Measurements from ENCODE around the gene VWC2. TPM values are rescaled to one million over a fixed set of nuclear protein-coding genes. Genes with fewer than 3 reads are reported as not detected.

Gene VWC2
- total RNA-seq, 1 donor: not detected

DNA sequence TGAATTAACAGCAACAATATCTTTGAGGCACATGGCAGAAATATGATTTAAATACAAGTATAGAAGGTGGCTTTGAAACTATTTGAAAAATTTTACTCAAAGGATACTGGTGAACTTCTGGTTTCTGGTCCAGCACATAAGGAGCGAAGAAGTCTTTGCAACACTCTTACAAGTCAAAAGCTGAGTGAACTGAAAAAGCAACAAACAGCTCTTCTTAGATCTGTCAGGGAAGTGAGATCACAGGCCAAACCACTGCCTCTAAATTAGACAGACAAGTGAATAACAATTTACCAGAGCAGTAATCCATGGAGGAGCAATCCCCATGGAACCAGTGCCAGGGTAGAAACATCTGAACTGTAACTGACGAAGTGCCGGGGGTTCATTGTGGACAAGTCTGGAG, 9.6 kb upstream of the VWC2 start:
- no peaks in the 10 kb centered on the region for H3K9me3 ChIP-seq (ENCODE audit: low read depth, low read length)
- no peaks in the 10 kb centered on the region for H3K27me3 ChIP-seq (ENCODE audit: insufficient read depth, low read length)
- no peaks in the 10 kb centered on the region for H3K36me3 ChIP-seq (ENCODE audit: insufficient read depth, low read length)
- no peak overlapping the region for H3K4me3 ChIP-seq (ENCODE audit: insufficient read depth, low read length)
- TF ChIP-seq, protein P1, sequence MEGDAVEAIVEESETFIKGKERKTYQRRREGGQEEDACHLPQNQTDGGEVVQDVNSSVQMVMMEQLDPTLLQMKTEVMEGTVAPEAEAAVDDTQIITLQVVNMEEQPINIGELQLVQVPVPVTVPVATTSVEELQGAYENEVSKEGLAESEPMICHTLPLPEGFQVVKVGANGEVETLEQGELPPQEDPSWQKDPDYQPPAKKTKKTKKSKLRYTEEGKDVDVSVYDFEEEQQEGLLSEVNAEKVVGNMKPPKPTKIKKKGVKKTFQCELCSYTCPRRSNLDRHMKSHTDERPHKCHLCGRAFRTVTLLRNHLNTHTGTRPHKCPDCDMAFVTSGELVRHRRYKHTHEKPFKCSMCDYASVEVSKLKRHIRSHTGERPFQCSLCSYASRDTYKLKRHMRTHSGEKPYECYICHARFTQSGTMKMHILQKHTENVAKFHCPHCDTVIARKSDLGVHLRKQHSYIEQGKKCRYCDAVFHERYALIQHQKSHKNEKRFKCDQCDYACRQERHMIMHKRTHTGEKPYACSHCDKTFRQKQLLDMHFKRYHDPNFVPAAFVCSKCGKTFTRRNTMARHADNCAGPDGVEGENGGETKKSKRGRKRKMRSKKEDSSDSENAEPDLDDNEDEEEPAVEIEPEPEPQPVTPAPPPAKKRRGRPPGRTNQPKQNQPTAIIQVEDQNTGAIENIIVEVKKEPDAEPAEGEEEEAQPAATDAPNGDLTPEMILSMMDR (IDR thresholded peaks at IDR 0.05; ENCODE audit: extremely low read depth, low read depth, low read length): no peak
- no peak overlapping the region for H3K4me2 ChIP-seq (ENCODE audit: insufficient read depth, low read length)
- H3K27ac ChIP-seq (ENCODE audit: low read depth, low read length): no peak overlapping the region
- DNase-seq (ENCODE audit: insufficient read length, low spot score, missing footprints): no peak
- H2AFZ ChIP-seq (ENCODE audit: low read length): no peak overlapping the region
- H3K4me1 ChIP-seq (ENCODE audit: insufficient read depth, low read length): no peaks in the 10 kb centered on the region
- no peaks in the 10 kb centered on the region for H4K20me1 ChIP-seq (ENCODE audit: insufficient read depth, low read length)
- no peaks in the 10 kb centered on the region for H3K79me2 ChIP-seq (ENCODE audit: insufficient read depth, low read length)

DNA sequence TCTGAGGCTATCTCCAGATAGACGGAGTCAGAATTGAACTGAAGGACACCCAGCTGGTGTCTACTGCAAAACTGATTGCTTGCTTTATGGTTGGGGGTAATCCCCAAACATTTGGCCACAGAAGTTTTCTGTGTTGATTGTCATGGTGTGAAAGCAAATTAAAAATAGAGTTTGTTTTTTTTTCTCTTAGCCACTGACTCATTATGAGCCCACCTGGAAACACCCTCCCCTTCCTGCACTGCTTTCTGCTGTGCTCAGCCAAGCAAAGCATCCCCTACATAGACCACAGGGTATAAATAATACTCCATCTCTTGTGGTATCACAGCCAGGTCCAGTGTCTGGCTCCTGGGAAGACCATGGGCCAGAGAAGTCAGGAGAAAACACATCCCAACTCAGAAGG, 6.5 kb upstream of the VWC2 start:
- no peak overlapping the region for H3K4me2 ChIP-seq (ENCODE audit: insufficient read depth, low read length)
- no peak overlapping the region for H3K4me3 ChIP-seq (ENCODE audit: insufficient read depth, low read length)
- H3K4me1 ChIP-seq (ENCODE audit: insufficient read depth, low read length): no peaks in the 10 kb centered on the region
- no peaks in the 10 kb centered on the region for H3K36me3 ChIP-seq (ENCODE audit: insufficient read depth, low read length)
- no peaks in the 10 kb centered on the region for H3K79me2 ChIP-seq (ENCODE audit: insufficient read depth, low read length)
- no peak overlapping the region for H3K27ac ChIP-seq (ENCODE audit: low read depth, low read length)
- DNase-seq (ENCODE audit: insufficient read length, low spot score, missing footprints): no peak
- TF ChIP-seq, protein P1 (IDR thresholded peaks at IDR 0.05; ENCODE audit: extremely low read depth, low read depth, low read length): no peak
- H4K20me1 ChIP-seq (ENCODE audit: insufficient read depth, low read length): no peaks in the 10 kb centered on the region
- no peaks in the 10 kb centered on the region for H3K9me3 ChIP-seq (ENCODE audit: low read depth, low read length)
- no peak overlapping the region for H2AFZ ChIP-seq (ENCODE audit: low read length)
- no peaks in the 10 kb centered on the region for H3K27me3 ChIP-seq (ENCODE audit: insufficient read depth, low read length)

DNA sequence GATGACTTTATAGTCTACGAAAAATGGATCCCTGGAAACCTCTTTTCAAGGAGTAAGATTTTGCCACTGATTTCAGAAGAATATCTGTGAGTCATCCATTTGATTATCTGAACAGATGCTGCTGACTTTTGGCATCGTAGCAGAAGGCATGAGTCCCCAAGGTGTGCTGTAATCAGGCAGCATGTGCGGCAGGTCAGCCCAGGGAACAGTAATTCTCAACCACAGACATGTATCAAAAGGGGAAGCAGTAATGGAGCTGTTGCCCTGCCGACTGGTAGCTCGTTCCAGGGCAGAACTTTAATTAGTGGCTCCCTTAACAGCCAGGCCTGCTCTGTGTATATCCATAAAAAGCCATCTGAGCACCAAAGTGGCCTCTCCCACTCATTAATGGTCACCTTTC, 5.7 kb upstream of the VWC2 start:
- DNase-seq (ENCODE audit: insufficient read length, low spot score, missing footprints): no peak
- Histone ChIP-seq H3K9me3 (ENCODE audit: low read depth, low read length) (no peaks in the 10 kb centered on the region), H3K4me2 (ENCODE audit: insufficient read depth, low read length) (no peak overlapping the region), H2AFZ (ENCODE audit: low read length) (no peak overlapping the region), H3K4me1 (ENCODE audit: insufficient read depth, low read length) (no peaks in the 10 kb centered on the region), H3K27ac (ENCODE audit: low read depth, low read length) (no peak overlapping the region), H4K20me1 (ENCODE audit: insufficient read depth, low read length) (no peaks in the 10 kb centered on the region), H3K4me3 (ENCODE audit: insufficient read depth, low read length) (no peak overlapping the region), H3K36me3 (ENCODE audit: insufficient read depth, low read length) (no peaks in the 10 kb centered on the region), H3K79me2 (ENCODE audit: insufficient read depth, low read length) (no peaks in the 10 kb centered on the region), H3K27me3 (ENCODE audit: insufficient read depth, low read length) (no peaks in the 10 kb centered on the region)
- TF ChIP-seq, protein P1 (IDR thresholded peaks at IDR 0.05; ENCODE audit: extremely low read depth, low read depth, low read length): no peak

- no peak for DNase-seq (ENCODE audit: insufficient read length, low spot score, missing footprints)
- no peak overlapping the region for H3K4me3 ChIP-seq (ENCODE audit: insufficient read depth, low read length)
- H3K4me1 ChIP-seq (ENCODE audit: insufficient read depth, low read length): no peaks in the 10 kb centered on the region
- no peaks in the 10 kb centered on the region for H3K79me2 ChIP-seq (ENCODE audit: insufficient read depth, low read length)
- H3K9me3 ChIP-seq (ENCODE audit: low read depth, low read length): no peaks in the 10 kb centered on the region
- H3K36me3 ChIP-seq (ENCODE audit: insufficient read depth, low read length): no peaks in the 10 kb centered on the region
- TF ChIP-seq, protein P1 (IDR thresholded peaks at IDR 0.05; ENCODE audit: extremely low read depth, low read depth, low read length): no peak
- peaks cover 3% of the 10 kb centered on the region for H3K27me3 ChIP-seq (ENCODE audit: insufficient read depth, low read length)
- no peak overlapping the region for H2AFZ ChIP-seq (ENCODE audit: low read length)
- no peaks in the 10 kb centered on the region for H4K20me1 ChIP-seq (ENCODE audit: insufficient read depth, low read length)
- H3K27ac ChIP-seq (ENCODE audit: low read depth, low read length): no peak overlapping the region
- no peak overlapping the region for H3K4me2 ChIP-seq (ENCODE audit: insufficient read depth, low read length)
Observed at GRCh38 chr7:49768254-49768653, 5.2 kb upstream of the VWC2 start.
